Activated CD4-positive, alpha-beta T cell treated with anti-CD3 and anti-CD28 coated beads, Interleukin-2, amount 50 U/mL, for 24 hours (primary cell): ENCODE measurements around the gene PI3.

Experiments
- DNase-seq, 2 donors: peaks; one replicate each; pipeline ENCODE4 v3.0.0-alpha.2; 2020; ENCODE audit warnings: low read depth in 1 of 2, low spot score in 1 of 2

PI3 gene

GRCh38 chr20:45183084-45183483, 8.4 kb downstream of the PI3 start:
- DNase-seq = no peak

- no peak for DNase-seq
Observed at GRCh38 chr20:45187693-45188092, 13.0 kb downstream of the PI3 start.

GRCh38 chr20:45189067-45189609, 14.4 kb downstream of the PI3 start:
- DNase-seq = no peak

GRCh38 chr20:45189861-45190260, 15.2 kb downstream of the PI3 start:
- no peak for DNase-seq

GRCh38 chr20:45191926-45192325, 17.2 kb downstream of the PI3 start:
- DNase-seq = no peak

GRCh38 chr20:45193331-45193730, 18.6 kb downstream of the PI3 start:
- DNase-seq = no peak

- DNase-seq = no peak
Observed at GRCh38 chr20:45206725-45207124, 32.0 kb downstream of the PI3 start, which contains the start of gene SEMG1. Gene SEMG1 (plus strand): TSS chr20:45207033. CDS start chr20:45207054, 21 bp downstream.

GRCh38 chr20:45209924-45210323, 35.2 kb downstream of the PI3 start:
- DNase-seq = no peak

GRCh38 chr20:45211569-45212474, 37.1 kb downstream of the PI3 start:
- DNase-seq = no peak

- no peak for DNase-seq
Observed at GRCh38 chr20:45212836-45213235, 38.1 kb downstream of the PI3 start.

- no peak for DNase-seq
Observed at GRCh38 chr20:45218124-45218523, 43.4 kb downstream of the PI3 start.

- no peak for DNase-seq
Observed at GRCh38 chr20:45218636-45219035, 43.9 kb downstream of the PI3 start.

- no peak for DNase-seq
Observed at GRCh38 chr20:45221076-45221475, 46.4 kb downstream of the PI3 start, which contains the start of gene SEMG2. Gene SEMG2 (plus strand): TSS chr20:45221373. CDS start chr20:45221390, 17 bp downstream.

- DNase-seq = no peak
Observed at GRCh38 chr20:45223136-45223535, 48.4 kb downstream of the PI3 start.
